ENCODE data around the gene GIPC1.
A peak's percentile ranks its signal among the peaks of the same experiment; 100 is the strongest.

GIPC1 gene

DNA sequence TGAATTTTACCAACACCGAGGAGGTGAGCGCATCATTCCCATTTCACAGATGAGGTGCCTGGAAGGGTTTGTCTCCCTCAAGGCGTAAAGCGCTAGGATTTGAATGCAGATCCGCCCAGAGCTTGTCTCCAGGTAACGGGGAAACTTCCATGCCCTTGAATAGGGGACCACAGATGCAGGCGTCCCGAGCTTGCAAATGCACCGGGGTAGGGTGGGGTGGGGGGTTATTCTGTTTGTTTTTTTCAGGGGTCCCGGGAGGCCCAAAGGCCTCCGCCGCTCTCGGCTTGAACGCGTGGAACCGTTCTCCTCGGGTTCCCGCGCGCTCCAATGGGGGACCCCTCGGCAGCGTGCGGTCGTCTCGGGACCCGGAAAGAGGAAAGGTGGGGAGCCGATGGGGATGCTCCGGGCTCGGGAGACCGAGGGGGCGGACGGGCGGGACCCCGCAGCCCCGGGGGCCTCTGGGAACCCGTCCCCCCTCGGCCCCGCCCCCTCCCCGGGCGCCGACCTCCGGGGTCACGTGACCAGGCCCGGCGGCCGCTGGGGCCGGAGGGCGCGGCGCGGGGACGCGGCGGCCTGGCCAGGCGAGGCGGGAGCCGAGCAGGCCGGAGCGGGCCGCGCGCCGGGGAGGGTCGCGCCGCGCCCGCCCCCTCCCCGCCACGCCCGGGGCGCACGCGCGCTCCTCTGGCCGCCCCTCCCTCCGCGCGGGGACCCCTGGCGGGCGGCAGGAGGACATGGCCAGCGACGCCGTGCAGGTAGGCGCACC is 63.0 kb downstream of the GIPC1 start, which contains the start of gene PKN1:
TSS of gene PKN1 (plus strand) at position 516 of the 763 bp plus-strand sequence. CDS start at position 732, 216 bp downstream.
- DNase-seq, result peak; percentile 18

GRCh38 chr19:14430712-14431111 is 65.2 kb downstream of the GIPC1 start:
- no peak for DNase-seq

GRCh38 chr19:14428882-14429416 is 67.0 kb downstream of the GIPC1 start:
- no peak for DNase-seq

Data from KG1 (cell line).